ENCODE measurements around the gene UBXN4.
A peak's percentile ranks its signal among the peaks of the same experiment; 100 is the strongest.
"Not testable (repeated sequence)": the region's sequence is repeated elsewhere in the genome, so short reads cannot be mapped to it uniquely, and the experiment has no call there.

The UBXN4 gene

DNA sequence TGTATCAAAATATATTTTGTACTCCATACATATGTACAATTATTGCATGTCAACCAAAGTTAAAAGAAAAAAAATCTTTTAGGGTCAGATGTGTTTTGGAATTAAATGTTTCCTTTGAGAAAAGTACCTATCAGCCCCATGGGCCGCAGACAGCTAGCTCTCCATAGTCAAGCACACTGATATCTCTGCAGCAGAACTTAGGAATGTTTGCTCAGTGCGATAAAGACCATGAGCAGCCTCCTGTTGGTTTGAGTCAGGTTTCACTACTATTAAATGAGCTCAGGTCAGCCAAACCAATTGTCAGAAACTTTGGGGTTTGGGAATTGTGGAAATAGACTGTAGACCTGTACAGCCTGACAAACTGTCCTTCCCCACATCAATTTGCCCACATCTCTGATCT, 61.6 kb downstream of the UBXN4 start:
- no peak for DNase-seq (ENCODE audit: low read depth in 2 of 3, low spot score in 1 of 3)

DNA sequence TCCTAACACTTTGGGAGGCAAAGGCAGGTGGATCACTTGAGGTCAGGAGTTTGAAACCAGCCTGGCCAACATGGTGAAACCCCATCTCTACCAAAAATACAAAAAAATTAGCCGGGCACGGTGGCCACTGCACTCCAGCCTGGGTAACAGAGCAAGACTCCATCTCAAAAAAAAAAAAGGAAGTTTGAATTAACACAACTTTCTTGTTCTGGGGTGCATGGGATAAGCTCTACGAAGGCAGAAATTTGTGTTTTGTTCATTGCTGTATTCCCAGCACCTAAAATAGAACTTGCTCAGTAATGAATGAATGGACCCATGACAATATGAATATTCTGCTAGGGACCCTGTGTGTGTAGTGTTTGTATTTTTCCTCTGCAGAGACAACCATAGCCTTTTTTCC, 66.2 kb downstream of the UBXN4 start:
- not testable (repeated sequence) for DNase-seq (ENCODE audit: low read depth in 2 of 3, low spot score in 1 of 3)

DNA sequence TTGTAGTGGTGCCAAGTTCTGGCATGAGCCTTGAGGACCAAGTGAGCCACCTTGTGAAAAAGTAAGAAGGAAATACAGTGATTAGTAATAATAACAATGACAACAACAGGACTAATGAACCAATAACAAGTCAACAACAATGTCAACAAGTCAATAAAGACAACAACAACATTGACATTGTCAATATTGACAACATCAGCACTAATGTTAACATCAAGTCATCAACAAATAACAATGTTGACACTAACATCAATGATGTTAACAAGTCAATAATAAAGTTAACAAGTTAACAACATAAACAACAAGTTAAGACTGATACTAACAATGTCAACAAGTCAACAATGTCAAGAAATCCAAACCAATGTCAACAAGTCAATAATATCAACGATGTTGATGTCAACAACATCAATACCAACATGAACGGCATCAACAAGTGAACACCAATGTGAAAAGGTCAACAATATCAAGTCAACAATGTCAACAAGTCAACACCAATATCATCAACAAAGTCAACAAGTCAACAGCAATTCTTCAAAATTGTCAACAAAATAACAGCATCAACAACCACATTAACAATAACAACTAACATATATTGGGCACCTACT, 71.4 kb downstream of the UBXN4 start:
- DNase-seq (ENCODE audit: low read depth in 2 of 3, low spot score in 1 of 3) = no peak

DNA sequence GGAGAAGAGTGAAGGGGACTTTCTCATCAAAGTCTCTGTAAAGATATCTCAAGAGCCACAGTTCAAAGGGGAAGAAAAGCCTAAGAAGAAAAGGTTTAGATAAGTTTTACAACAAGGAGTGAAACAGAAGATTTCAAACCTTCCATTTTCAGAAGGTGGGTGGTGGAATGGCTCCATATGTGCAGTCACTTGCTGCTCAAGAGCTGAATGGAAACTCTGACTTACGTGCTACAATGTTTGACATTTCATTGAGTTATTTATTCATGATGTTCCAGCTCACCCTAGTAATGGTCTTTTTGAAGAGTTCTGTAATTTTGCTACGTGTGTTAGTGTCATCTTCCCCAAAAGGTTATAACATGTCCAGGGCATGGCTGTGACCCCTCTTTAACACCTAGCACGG, 73.6 kb downstream of the UBXN4 start:
- peak in 1 of 3 donors; percentile 15 for DNase-seq (ENCODE audit: low read depth in 2 of 3, low spot score in 1 of 3)

DNA sequence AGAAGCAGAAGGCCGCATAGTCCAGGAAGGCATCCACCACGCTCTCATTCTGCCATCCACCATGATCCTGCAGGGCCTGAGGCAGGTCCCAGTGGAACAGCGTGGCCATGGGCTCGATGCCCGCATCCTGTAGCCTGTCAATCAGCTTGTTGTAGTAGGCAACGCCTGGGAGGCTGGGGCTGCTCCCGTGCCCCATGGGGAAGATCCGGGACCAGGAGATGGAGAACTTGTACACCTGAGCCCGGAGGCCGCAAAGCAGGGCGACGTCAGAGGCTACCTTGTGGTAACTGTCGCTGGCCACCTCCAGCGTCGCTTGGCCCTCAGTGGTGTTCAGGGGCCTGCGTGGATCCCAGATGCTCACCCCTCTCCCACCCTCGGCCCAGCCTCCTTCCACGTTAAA, 75.8 kb downstream of the UBXN4 start:
- no peak for DNase-seq (ENCODE audit: low read depth in 2 of 3, low spot score in 1 of 3)

DNA sequence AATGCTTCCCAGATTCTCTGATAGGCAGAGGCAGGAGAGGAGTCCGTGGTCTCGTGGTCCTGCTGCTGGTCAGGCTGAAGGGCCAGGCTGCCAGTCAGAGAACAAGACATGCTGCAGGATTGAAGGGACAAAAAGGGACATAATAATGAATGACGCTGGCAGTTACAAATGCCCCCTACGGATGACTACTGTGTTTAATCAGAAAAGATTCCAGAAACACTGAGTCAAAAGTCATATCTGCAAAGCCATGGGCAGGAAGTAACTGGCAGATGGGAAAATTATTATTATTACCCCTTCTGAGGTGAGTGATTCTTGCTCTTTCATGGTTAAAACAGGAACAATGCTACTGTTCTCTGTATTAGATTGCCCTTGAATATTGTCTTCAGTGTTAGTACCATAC, 76.3 kb downstream of the UBXN4 start:
- DNase-seq (ENCODE audit: low read depth in 2 of 3, low spot score in 1 of 3) = no peak

DNA sequence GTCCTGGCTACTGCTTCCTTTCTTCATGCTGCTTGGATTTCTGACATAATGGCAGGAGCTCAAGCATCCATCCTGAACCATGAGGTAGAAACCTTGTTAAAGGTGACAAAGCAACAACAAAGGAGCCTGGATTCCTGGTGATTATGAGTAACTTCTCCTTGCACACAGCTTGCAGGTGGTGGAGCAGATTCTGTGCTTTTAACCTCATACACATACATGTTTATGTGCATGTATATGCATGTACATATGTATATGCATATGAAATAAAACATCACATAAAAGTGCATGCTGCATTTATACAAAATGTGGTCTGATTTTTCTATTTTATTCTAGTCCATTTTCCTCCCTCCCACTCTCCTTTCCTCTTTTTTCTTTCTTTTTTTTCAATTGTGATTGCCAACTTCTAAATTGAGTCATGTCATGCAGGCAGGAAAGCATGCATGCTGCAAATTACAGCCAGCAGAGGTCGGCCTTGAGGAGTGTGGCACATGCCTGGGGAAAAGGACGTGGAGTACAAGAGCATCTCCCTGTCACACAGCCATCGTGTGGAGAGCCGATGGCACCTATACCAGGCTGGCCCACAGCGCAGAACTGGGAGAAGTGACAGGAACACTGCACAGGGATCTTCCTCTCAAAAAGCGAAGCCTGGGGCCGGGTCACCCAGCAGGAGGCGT, 77.4 kb downstream of the UBXN4 start:
- DNase-seq (ENCODE audit: low read depth in 2 of 3, low spot score in 1 of 3) = peak; percentile 57 to 65 (median 59)

DNA sequence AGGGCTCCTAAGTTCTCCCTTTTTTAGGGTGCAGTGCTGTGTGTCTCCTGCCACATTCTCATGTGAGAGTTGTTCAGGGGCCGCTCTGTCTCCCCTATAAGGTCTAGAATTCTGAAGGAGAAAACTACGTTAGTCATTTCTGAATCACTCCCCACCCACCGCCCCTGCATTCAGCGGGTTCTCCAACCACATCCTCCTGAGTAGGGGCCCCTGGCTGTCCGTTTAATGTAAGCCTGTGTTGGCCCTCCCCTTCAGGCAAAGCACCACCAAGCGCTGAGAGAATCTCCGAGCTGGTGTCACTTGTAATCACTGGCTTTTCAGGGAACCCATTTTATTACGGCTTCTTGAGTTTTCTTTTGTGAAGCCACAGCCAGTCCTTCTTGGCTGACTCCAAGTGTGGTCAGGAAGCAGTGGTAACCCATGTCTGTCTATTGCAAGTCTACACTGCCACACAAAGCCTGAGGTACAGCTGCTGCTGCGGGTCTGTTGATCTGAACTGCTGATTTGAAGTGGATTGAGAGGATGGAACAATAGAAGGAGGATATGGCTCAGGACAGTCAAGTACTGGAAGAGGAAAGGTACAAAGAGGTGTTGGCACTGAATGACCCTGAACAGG, 78.5 kb downstream of the UBXN4 start:
- peak; percentile 78 to 86 (median 78) for DNase-seq (ENCODE audit: low read depth in 2 of 3, low spot score in 1 of 3)

DNA sequence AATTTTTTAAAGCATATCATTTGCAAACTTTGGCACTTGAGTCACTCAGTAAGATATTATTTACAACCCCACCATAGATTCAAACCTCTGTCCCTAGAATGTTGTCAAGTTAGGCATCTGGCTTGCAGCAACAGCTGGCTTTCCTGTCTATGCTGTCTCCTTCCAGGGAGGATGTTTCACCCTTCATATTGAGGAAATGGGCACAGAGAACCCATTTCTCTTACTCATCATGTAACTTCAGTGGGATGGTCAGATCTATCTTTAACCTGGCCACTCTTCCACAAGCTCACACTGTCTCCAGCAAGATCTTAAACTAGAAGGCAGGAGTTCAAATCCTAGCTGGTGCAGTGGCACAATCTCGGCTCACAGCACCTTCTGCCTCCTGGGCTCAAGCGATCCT, 79.5 kb downstream of the UBXN4 start:
- DNase-seq (ENCODE audit: low read depth in 2 of 3, low spot score in 1 of 3) = no peak

DNA sequence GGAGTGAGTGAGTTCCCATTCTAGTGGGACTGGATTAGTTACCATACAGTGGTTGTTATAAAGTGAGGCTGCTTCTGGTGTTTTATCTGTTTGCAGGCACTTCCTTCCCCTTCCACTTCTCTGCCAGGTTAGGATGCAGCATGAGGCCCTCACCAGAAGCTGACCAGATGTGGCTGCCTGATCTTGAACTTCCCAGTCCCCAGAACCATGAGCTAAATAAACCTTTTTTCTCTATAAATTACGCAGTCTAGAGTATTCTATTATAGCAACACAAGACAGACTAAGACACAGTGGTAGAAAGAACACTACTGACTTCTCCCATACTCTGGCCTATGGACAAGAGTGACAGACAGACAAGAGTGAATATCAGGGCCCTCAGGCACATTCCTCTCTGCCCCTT, 81.2 kb downstream of the UBXN4 start:
- no peak for DNase-seq (ENCODE audit: low read depth in 2 of 3, low spot score in 1 of 3)

DNA sequence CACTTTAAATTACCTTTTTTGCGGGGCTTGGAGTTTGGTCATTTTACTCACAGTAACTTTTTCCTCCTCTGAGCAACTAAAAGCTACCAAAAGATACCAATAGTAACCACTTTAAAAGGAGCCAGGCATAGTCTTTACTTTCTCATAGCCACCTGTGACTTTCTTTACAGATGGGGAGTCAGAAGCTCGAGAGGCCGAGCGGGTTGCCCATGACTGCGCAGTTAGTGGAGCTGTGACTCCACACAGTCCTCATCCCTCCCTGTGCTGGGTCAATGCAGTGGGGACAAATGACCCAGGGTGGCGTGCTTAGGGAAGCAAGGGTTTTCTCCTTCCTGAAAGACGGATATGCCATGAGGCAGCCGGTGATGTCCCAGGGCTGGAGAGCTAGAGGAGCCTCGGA, 83.5 kb downstream of the UBXN4 start:
- no peak for DNase-seq (ENCODE audit: low read depth in 2 of 3, low spot score in 1 of 3)

DNA sequence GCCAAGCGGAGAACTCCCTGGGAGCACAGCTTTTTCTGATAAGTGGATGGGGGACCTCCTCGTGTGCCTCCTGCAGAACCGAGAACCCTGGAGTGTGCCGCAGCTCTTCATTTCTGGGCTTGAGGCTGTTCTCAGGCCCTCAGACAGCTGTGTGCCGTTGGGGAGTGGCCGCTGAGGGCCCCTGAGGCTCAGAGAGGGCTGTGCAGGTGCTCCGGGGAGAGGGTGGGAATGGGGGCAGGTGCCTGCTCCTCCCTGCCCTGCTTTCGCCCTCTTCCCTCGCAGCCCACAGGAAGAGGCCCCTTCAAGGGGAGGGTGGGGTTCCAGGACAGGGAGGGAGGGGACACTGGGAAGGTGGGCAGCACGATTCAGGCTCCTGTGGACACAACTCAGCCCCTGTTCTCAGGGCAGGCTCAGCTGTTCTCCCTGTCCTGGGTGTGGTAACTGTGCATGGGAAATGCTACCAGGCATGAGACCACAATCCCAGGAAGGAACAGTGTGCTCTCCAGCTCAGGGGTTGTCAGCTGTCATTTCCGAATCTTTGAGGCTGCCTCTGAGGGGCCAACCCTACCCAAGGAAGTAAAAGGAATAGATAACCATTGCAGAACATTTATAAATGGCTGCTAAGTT, 84.0 kb downstream of the UBXN4 start:
- DNase-seq (ENCODE audit: low read depth in 2 of 3, low spot score in 1 of 3) = no peak

DNA sequence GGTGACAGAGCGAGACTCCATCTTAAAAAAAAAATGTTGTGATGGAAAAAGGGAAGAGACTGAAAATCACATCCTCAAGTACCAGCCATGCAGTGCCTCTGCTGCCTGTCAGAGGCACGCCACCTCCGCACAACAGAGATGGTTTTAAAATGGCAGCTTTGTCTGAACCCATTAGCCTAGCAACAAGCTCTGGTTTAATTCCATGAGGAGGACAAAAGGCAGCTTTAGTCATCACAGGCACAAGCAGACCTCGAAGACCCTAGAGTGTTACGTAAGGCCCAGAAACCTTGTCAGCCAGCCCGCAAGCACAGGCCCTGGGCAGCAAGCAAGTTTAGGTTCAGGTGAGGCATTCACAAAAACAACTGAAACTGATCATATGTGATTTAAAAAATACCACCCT, 84.9 kb downstream of the UBXN4 start:
- no peak for DNase-seq (ENCODE audit: low read depth in 2 of 3, low spot score in 1 of 3)

DNA sequence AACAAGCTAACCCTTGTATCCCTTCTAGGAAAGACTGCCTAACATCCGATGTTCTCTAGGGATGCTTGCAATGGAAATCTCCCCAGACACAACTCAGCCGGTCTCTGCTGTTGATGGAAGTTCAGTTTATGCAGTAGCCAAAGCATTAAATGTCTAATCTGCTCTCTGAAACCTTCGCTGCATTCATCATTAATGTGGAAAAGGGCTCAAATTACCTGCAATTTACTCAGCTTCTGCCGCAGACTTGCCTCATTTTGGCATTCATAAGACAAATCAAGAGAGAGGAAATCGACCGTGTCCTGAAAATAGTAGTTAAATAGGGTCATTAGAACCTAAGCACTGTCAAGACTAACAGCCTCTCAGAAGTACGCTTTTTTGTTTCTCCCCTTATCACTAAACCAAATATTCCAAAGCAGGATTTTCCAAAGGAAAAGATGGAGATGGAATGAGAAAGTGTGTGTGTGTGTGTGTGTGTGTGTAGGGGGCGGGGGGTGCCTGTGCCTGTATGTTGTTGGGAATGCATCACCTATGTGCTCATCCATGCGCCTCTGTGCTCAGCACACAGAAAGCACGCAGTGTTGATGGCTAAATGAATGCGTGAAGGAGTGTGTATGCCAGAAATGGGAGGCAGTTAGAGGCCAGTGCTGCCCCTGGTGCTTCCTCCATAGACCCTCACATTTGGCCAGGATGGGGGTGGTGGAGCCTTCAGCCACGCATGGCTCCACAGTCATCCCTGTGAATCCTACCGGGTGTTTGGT, 87.9 kb downstream of the UBXN4 start:
- no peak for DNase-seq (ENCODE audit: low read depth in 2 of 3, low spot score in 1 of 3)

DNA sequence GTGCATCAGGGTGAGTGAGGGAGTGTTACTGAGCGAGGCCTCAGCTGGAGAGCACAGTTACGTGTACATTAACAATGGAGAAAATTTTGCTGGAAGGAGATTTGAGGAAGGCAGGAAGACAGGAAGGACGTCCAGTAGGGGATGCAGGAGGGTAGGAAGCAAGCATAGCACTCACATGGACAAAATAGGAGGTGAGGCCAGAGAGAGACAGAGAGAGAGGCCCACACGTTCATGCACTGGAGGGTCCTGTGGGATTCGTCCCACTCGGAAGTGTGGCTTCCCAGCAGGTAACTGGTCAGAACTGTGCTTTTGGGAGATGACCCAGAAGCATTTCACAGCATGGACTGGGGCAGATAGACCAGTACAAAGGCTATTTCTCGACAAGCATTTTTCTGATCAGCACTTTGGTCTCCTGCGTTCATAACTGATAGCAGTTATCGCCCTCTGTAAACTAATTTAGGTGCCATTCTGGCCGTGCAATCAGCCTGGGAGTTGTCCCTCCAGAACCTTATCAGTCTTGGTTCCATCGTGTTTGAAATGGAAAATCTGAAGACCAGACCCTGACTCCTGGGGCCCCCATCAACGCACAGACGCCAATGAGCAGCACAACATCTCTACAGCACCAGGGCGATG, 89.6 kb downstream of the UBXN4 start:
- DNase-seq (ENCODE audit: low read depth in 2 of 3, low spot score in 1 of 3) = no peak

DNA sequence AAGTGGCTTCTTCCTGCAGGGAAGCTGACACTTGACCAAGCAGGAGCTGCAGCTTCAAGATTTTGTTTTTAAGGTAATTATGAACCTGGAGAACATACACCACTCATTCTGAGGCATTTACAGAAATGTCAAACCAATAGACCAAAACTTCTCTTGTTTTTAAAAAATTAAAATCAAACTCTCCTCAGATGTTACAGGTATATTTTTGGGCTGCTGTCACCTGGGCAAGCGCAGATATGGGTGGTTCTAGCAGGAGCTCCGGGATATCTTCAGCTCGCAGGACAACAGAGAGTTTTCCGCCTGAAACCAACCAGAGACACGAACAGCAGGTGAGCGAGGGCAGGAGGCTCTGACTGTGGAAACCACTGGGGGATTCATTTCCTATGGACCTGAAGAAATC, 91.2 kb downstream of the UBXN4 start:
- DNase-seq (ENCODE audit: low read depth in 2 of 3, low spot score in 1 of 3) = no peak

Data from stimulated activated CD4-positive, alpha-beta T cell treated with anti-CD3 and anti-CD28 coated beads, Interleukin-12 subunit alpha, Interleukin-12 subunit beta, amount 100 ng/mL, for 48 hours (primary cell).